Activated CD4-positive, alpha-beta T cell treated with anti-CD3 and anti-CD28 coated beads for 36 hours (primary cell): ENCODE results near the gene INCENP. TPM values are rescaled to one million over a fixed set of nuclear protein-coding genes. Genes with fewer than 3 reads are reported as not detected.

Experiments
- ATAC-seq: fragments of 200-7000 bp; cut with Tn5 transposase; one replicate; pipeline ENCODE4 v1.10.0; 2021; ENCODE audit warnings: mild to moderate bottlenecking, moderate library complexity
- CTCF ChIA-PET: fragments of 350-600 bp; sonication (Branson Sonifier 250); formaldehyde crosslinking; loops from one replicate; lab custom pipeline; 2021; ENCODE audit warnings: antibody characterized with exemption; lab: Charles Lee
- POLR2A ChIA-PET: fragments of 350-600 bp; sonication (Branson Sonifier 250); formaldehyde crosslinking; loops from one replicate; lab custom pipeline; 2021; ENCODE audit warnings: antibody characterized with exemption, inconsistent platforms; lab: Charles Lee
- DNase-seq: peaks from one replicate; pipeline ENCODE4 v3.0.0-alpha.2; 2020
- H3K27ac Mint-ChIP-seq: one replicate; pipeline ENCODE4 v1.8.0; 2021; ENCODE audit warnings: mixed read lengths
- H3K27me3 Mint-ChIP-seq: one replicate; pipeline ENCODE4 v1.8.0; 2021; ENCODE audit warnings: mixed read lengths
- H3K36me3 Mint-ChIP-seq: one replicate; pipeline ENCODE4 v1.8.0; 2021; ENCODE audit warnings: low read depth, mixed read lengths
- H3K4me1 Mint-ChIP-seq: one replicate; pipeline ENCODE4 v1.8.0; 2021; ENCODE audit warnings: mixed read lengths
- H3K4me3 Mint-ChIP-seq: one replicate; pipeline ENCODE4 v1.8.0; 2021; ENCODE audit warnings: mild to moderate bottlenecking, moderate library complexity, mixed read lengths
- H3K9me3 Mint-ChIP-seq: one replicate; pipeline ENCODE4 v1.8.0; 2021; ENCODE audit warnings: low read depth, mixed read lengths
- intact Hi-C, 2 experiments: fragments of 100-400 bp; cut with DNase I in 1 of 2; cut with micrococcal nuclease in 1 of 2; formaldehyde crosslinking; loops; one replicate each; pipeline versions ENCODE4 v1.14.2 to v1.15.1; 2022 to 2024; cut with DNase I, micrococcal nuclease
- total RNA-seq, 2 experiments: library from RNA; stranded (reverse); gene quantifications; one replicate each; pipeline ENCODE4 v1.2.3, GENCODE V29; 2021

Gene INCENP
- total RNA-seq, 2 experiments from 2014 or later: 125 to 140 TPM

DNA sequence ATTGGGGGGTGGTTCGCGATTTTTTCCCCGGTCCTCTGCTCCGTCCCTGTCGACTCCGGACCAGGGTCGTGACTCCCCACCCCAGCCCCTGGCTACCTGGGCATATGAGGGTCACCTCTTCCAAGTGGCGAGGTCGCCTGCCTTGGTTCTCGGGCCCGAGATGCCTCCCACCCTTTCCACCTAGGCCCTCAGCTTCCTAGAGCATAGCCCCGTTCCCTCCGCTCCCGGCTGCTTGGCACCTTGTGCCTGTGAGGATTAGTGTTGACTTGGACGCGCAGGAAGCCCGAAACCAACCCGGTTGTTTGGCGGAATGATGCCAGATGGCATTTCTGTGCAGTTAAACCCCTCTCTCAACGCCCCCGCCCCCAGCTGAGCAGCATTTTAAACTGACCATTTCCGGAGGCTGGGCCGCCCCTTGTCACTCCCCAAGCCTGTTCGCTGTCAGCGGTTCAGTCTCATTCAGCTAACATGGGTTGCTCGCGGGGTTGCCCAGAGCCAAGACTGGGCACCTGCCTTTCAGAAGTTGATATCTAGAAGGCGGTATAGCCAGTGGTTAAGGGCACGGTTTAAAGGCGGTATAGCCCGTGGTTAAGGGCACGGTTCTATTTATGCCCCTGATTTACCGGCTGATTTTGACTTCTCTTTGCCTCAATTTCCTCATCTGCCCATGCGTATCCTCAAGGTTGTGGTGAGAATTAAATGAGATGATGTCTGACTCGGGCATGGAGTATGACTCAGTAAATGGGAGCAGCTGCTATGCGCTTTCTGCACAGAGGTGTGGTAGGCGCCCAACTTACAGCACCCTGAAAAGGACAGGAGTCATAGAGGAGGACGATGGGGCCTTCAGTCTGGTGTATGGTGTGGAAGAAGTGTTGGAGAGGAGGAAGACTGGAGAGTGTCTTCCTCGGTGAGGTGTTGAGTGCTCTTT, 639 bp downstream of the INCENP start:
- Mint-ChIP-seq H3K27me3 (no peaks in the 10 kb centered on the region), H3K4me3 (peak overlapping the region; percentile 98), H3K4me1 (peaks cover 29% of the 10 kb centered on the region), H3K36me3 (peaks cover 26% of the 10 kb centered on the region), H3K9me3 (no peaks in the 10 kb centered on the region), H3K27ac (peak overlapping the region; percentile 90)
- ChIA-PET CTCF (interaction anchor here (0.6 to 2.2 kb wide), 4 partner anchors 11 to 226 kb away, joined by 3 to 11 read pairs (median 7); no protein-coding TSS in a partner anchor), POLR2A (no interaction called here)
- intact Hi-C loops: loop anchor here (1.0 to 10.0 kb wide), 6 partner anchors 232 to 790 kb away; partner anchors contain the start of genes FEN1 (in 2 of the 2), TMEM258 (in 2 of the 2), DDB1 (in 1 of the 2) and EEF1G (in 1 of the 2)
- ATAC-seq (peak; percentile 35), DNase-seq (peak; percentile 64)

DNA sequence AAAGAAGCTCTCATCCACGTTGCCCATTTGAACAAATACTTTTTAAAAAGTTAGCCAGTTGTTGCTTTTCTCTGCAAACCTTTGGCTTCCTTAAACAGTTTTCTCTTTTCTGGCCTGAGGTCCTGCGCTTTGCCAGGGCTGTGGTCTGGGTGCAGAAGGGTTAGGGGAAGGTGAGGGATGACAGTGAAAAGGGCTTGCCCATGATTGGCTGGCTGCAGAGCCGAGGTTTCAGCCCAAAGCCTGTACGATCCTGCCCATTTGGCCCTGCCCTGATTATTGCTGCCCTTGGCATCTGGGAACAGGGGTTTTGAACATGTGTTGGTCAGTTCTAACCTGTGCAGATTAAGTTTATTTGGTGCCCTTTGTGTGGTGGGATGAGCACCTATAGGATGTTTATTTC, 1.5 kb downstream of the INCENP start:
- Mint-ChIP-seq H3K4me1 (peaks cover 29% of the 10 kb centered on the region), H3K9me3 (no peaks in the 10 kb centered on the region), H3K4me3 (peak overlapping the region; percentile 98), H3K27me3 (no peaks in the 10 kb centered on the region), H3K36me3 (peaks cover 33% of the 10 kb centered on the region), H3K27ac (no peak overlapping the region)
- ChIA-PET CTCF (no interaction called here), POLR2A (no interaction called here)
- ATAC-seq: no peak
- intact Hi-C loops: loop anchor here in 1 of 2 experiments (10.0 kb wide), 2 partner anchors 541 to 791 kb away; partner anchors contain the start of genes DDB1, SYT7 and TKFC
- DNase-seq: no peak

DNA sequence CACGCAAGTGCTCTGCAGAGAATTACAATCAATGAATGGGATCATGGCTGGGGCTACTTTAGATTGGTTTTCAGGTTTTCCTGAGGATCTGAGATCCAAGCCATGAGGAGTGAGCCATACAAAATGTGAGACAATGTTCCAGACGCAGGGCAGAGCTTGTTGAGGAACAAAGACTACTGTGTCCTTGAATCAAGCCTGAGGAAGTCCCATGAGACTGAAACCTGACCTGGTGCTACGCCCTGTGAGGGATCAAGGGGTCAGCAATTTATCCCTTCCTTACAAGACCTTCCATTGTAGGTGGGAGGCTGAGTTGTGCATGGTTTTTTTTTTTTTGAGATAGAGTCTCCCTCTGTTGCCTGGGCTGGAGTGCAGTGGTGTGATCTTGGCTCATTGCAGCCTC, 2.1 kb downstream of the INCENP start:
- intact Hi-C loops: loop anchor here in 1 of 2 experiments (10.0 kb wide), 2 partner anchors 541 to 791 kb away; partner anchors contain the start of genes DDB1, SYT7 and TKFC
- no peak for DNase-seq
- H3K9me3 Mint-ChIP-seq: no peaks in the 10 kb centered on the region
- H3K4me1 Mint-ChIP-seq: peaks cover 29% of the 10 kb centered on the region
- ATAC-seq: no peak
- no peaks in the 10 kb centered on the region for H3K27me3 Mint-ChIP-seq
- peaks cover 39% of the 10 kb centered on the region for H3K36me3 Mint-ChIP-seq
- peak overlapping the region; percentile 98 for H3K4me3 Mint-ChIP-seq
- ChIA-PET POLR2A (interaction anchor here (0.7 kb wide), 1 partner anchor 211 kb away, joined by 4 read pairs; no protein-coding TSS in a partner anchor), CTCF (no interaction called here)
- no peak overlapping the region for H3K27ac Mint-ChIP-seq

DNA sequence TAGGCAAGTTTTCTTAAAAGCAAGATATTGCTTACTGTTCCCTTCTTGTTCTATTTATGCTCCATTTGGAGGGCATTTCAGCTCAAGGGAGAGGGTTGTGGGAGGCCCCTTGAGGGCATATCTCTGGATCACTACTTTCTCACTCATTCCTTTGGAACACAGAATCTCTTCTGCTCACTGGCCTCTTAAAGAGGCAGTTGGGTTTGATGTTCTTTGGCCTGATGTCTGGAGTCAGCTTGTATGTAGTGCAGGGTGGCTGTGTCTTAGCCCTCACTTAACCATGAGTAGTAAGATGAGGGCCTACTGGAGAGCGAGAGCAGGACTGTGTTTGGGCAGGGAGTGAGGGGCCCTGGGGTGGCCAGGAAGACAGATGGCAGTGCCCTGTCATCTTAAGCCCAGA, 3.6 kb downstream of the INCENP start:
- Mint-ChIP-seq H3K9me3 (no peaks in the 10 kb centered on the region), H3K27ac (no peak overlapping the region), H3K36me3 (peaks cover 54% of the 10 kb centered on the region), H3K4me1 (peaks cover 35% of the 10 kb centered on the region), H3K27me3 (no peaks in the 10 kb centered on the region), H3K4me3 (no peak overlapping the region)
- ATAC-seq: no peak
- no peak for DNase-seq
- ChIA-PET CTCF (interaction anchor here (1.1 kb wide), 1 partner anchor 228 kb away, joined by 3 read pairs; no protein-coding TSS in a partner anchor), POLR2A (no interaction called here)
- intact Hi-C loops: loop anchor here in 1 of 2 experiments (10.0 kb wide), 2 partner anchors 543 to 793 kb away; partner anchors contain the start of genes DDB1, SYT7 and TKFC

DNA sequence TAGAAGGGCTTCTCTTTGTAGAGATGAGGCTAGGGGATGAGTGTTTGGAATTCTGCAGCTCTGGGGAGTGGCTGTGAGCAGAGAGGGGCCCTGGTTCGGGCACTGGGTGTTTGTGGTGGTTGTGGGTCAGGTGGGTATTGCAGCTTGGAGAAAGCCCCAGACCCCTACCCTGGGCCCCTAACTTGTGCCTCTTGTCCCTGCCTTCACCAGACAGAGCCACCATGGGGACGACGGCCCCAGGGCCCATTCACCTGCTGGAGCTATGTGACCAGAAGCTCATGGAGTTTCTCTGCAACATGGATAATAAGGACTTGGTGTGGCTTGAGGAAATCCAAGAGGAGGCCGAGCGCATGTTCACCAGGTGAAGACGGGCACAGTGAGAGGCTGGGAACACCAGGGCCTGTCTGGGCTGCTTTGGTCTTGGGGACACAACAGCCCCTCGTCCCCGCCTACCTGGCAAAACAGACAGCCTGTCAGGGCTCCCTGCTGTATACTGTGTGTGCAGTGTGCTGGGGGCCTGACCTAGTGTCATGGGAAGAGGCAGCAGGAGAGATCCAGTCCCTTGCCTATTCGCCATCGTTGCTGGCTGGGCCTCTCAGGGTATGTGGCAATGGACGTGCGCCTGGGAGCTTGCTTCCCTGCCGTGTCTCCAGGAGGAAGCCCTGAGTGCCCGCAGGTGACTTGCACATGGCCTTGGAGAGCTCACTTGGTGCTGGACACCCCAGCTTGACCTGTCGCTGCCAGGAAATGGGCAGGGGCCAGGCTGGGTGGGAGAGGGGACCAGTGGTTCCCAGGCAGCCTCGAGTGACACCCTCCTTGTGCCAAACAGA, 4.3 kb downstream of the INCENP start:
- Mint-ChIP-seq H3K9me3 (no peaks in the 10 kb centered on the region), H3K27me3 (no peaks in the 10 kb centered on the region), H3K27ac (no peak overlapping the region), H3K4me1 (peaks cover 38% of the 10 kb centered on the region), H3K36me3 (peaks cover 58% of the 10 kb centered on the region), H3K4me3 (no peak overlapping the region)
- POLR2A ChIA-PET: interaction anchor here (1.7 kb wide), 1 partner anchor 23 kb away, joined by 5 read pairs; no protein-coding TSS in a partner anchor
- intact Hi-C loops: loop anchor here in 1 of 2 experiments (10.0 kb wide), 2 partner anchors 543 to 793 kb away; partner anchors contain the start of genes DDB1, SYT7 and TKFC
- CTCF ChIA-PET: interaction anchor here (1.1 kb wide), 1 partner anchor 229 kb away, joined by 3 read pairs; no protein-coding TSS in a partner anchor
- no peak for DNase-seq
- ATAC-seq: no peak

DNA sequence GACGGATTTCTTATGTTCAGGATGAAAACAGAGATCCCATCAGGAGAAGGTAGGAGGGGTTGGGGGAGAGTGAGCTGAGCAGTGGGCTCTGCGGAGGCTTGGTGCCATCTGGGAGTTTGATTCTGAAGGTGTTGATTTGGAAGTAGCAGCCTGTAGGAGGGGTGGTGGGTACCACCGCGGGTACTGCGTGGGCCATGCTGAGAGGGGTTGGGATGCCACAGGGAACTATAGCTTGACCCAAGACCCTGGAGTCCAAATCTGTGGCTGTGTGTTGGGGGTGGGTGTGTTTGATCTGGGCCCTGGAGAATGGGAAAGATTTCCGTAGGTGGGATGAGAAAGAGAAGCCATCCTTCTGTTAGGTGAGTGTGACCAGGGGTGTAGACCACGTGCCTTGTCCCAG, 5.0 kb downstream of the INCENP start:
- no peak for ATAC-seq
- Mint-ChIP-seq H3K4me1 (peaks cover 35% of the 10 kb centered on the region), H3K4me3 (no peak overlapping the region), H3K27ac (no peak overlapping the region), H3K9me3 (no peaks in the 10 kb centered on the region), H3K36me3 (peaks cover 58% of the 10 kb centered on the region), H3K27me3 (no peaks in the 10 kb centered on the region)
- ChIA-PET POLR2A (interaction anchor here (1.7 kb wide), 1 partner anchor 22 kb away, joined by 5 read pairs; no protein-coding TSS in a partner anchor), CTCF (no interaction called here)
- intact Hi-C loops: loop anchor here in 1 of 2 experiments (10.0 kb wide), 2 partner anchors 544 to 794 kb away; partner anchors contain the start of genes DDB1, SYT7 and TKFC
- no peak for DNase-seq

DNA sequence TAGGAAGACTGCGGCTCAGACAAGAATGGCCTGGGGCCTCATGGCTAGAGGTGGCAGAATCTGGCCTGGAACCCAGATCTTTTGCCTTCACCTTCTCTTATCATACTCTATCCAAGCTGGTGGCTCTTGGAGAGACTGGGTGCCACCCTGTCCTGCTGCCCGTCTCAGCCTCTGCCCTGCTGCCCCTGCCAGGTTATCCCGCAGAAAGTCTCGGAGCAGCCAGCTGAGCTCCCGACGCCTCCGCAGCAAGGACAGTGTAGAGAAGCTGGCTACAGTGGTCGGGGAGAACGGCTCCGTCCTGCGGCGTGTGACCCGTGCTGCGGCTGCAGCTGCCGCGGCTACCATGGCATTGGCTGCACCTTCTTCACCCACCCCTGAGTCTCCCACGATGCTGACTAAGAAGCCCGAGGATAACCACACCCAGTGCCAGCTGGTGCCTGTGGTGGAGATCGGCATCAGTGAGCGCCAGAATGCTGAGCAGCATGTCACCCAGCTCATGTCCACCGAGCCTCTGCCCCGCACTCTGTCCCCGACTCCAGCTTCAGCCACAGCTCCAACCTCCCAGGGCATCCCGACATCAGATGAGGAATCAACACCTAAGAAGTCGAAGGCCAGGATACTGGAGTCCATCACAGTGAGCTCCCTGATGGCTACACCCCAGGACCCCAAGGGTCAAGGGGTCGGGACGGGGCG, 5.9 kb downstream of the INCENP start:
- ChIA-PET CTCF (interaction anchor here (0.8 to 2.9 kb wide), 2 partner anchors 21 to 37 kb away, joined by 3 to 16 read pairs; no protein-coding TSS in a partner anchor), POLR2A (interaction anchor here (1.7 kb wide), 1 partner anchor 21 kb away, joined by 5 read pairs; no protein-coding TSS in a partner anchor)
- no peak overlapping the region for H3K27ac Mint-ChIP-seq
- H3K27me3 Mint-ChIP-seq: no peaks in the 10 kb centered on the region
- H3K4me1 Mint-ChIP-seq: peaks cover 34% of the 10 kb centered on the region
- ATAC-seq (no peak), DNase-seq (no peak)
- intact Hi-C loops: loop anchor here in 1 of 2 experiments (10.0 kb wide), 2 partner anchors 545 to 795 kb away; partner anchors contain the start of genes DDB1, SYT7 and TKFC
- H3K9me3 Mint-ChIP-seq: no peaks in the 10 kb centered on the region
- H3K36me3 Mint-ChIP-seq: peaks cover 58% of the 10 kb centered on the region
- no peak overlapping the region for H3K4me3 Mint-ChIP-seq

DNA sequence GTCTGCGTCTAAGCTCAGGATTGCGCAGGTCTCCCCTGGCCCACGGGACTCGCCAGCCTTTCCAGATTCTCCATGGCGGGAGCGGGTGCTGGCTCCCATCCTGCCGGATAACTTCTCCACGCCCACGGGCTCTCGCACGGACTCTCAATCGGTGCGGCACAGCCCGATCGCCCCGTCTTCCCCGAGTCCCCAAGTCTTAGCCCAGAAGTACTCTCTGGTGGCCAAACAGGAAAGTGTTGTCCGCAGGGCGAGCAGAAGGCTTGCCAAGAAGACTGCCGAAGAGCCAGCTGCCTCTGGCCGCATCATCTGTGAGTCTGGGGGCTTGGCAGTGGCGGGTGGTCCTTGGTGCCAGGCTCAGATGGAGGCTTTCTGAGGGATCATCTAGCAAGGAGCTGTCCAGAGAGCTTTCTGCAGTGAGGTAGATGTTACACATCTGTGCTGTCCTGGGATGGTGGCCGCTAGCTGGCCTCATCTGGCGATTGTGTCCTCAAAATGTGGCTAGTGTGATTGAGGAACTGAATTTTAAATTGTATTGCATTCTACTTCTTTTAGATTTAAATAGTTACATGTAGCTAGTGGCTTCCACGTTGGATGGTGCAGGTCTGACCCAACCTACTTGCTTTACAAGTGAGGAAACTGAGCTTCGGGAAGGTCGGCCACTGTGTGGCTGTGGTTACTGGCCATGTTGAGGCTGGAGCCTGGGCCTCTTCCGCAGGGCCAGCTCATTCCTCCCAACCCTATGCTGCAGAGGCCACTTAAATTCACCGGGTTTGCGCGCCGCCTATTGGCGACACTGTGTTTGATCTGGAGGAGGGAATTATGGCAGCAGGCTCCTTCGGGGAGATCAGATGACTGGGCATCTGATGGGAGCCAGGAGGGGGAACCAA, 6.7 kb downstream of the INCENP start:
- no peak for ATAC-seq
- H3K27me3 Mint-ChIP-seq: no peaks in the 10 kb centered on the region
- H3K27ac Mint-ChIP-seq: no peak overlapping the region
- H3K36me3 Mint-ChIP-seq: peaks cover 60% of the 10 kb centered on the region
- peaks cover 27% of the 10 kb centered on the region for H3K4me1 Mint-ChIP-seq
- POLR2A ChIA-PET: no interaction called here
- intact Hi-C loops: no loop called here
- no peaks in the 10 kb centered on the region for H3K9me3 Mint-ChIP-seq
- no peak for DNase-seq
- CTCF ChIA-PET: interaction anchor here (0.8 to 2.9 kb wide), 3 partner anchors 22 to 49 kb away, joined by 3 to 16 read pairs (median 3); no protein-coding TSS in a partner anchor
- H3K4me3 Mint-ChIP-seq: no peak overlapping the region

DNA sequence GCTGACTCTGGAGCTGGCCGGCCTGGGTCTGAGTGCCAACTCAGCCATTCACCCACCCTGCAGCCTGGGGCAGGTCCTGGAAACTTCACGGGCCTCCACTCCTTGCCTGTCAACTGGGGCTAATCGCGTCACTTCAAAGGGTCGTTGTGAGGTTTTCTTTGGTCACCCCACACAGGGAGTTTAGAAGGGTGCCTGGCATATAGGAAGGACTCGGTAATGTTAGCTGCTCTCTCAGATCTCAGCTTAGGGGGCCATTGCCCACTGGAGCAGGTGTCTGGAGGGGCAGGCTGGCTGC, 7.3 kb downstream of the INCENP start:
- DNase-seq (no peak), ATAC-seq (no peak)
- Mint-ChIP-seq H3K4me1 (peaks cover 21% of the 10 kb centered on the region), H3K4me3 (no peak overlapping the region), H3K27me3 (no peaks in the 10 kb centered on the region), H3K36me3 (peaks cover 60% of the 10 kb centered on the region), H3K27ac (no peak overlapping the region), H3K9me3 (no peaks in the 10 kb centered on the region)
- intact Hi-C loops: no loop called here
- ChIA-PET POLR2A (no interaction called here), CTCF (interaction anchor here (0.7 to 2.9 kb wide), 4 partner anchors 13 to 50 kb away, joined by 3 to 16 read pairs (median 3); no protein-coding TSS in a partner anchor)
